ENCODE data around the gene TMEM234. TPM values are rescaled to one million over a fixed set of nuclear protein-coding genes. Genes with fewer than 3 reads are reported as not detected.
A peak's percentile ranks its signal among the peaks of the same experiment; 100 is the strongest.

Gene TMEM234
- total RNA-seq, 1 donor from 2014 or later: 22.5 TPM

DNA sequence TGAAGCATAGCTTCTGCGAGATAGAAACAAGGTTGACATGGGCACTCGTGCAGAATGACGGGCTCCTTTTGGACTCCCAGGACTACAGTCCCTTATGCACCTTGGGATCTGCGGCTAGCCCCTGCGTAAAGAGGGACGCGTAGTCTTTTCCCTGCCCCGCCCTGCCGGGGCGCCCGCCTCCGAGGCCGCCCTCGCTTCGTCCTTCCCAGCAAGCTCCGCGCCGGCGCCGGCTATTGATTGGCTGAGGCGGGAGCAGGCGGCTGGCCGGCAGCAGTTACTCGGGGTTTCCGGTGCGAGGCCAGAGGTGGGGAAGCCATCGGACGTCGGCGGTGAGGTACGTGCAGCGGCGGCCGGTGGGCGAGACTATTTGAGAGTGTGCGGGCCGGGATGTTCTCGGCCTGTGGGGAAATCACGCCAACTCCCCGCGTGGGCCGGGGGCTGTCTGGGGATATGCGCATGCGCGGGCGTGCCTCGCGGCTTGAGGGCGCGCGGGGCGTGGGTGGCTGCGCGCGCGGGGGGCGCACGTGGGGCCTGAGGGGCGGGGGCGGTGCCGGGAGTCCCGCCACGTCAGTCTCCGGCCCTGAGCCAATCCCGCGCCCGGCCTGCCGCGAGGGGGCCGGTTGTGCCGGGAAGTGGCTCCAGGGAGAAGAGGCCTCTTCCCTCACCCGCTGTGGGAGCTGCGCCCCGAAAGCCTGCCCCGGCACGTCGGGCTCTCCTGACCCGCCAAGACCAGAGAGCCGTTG is 42.5 kb downstream of the TMEM234 start, which contains the start of gene TXLNA:
Gene TXLNA (plus strand): TSS at position 233 of the 743 bp plus-strand sequence. CDS start 671 bp downstream, outside the sequence.
- TF ChIP-seq CTCF (conservative IDR thresholded peaks at IDR 0.05): no peak
- Mint-ChIP-seq H3K27ac (ENCODE audit: unreplicated experiment) (peak within 1 kb of the TSS; percentile 99), H3K4me1 (peaks cover 36% of the 10 kb centered on the region), H3K4me3 (peak within 1 kb of the TSS; percentile 98), H3K27me3 (ENCODE audit: low read depth) (no peaks in the 10 kb centered on the region), H3K9me3 (no peaks in the 10 kb centered on the region), H3K36me3 (ENCODE audit: low read depth) (peaks cover 21% of the 10 kb centered on the region)
- DNase-seq (ENCODE audit: low read depth, low spot score): peak; percentile 87

DNA sequence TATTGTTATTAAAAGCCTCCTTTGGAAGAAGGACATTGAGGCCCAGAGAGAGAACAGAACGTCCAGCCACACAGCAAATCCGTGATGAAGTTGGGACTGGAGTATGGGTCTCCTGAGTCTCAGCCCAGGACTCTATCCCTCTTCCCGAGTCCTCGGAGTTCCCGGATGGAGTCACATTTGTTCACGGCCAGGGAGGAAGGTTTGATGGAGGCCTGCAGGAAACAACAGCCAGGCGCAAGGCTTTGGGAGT is 43.0 kb downstream of the TMEM234 start:
- Mint-ChIP-seq H3K4me3 (peak overlapping the region; percentile 98), H3K9me3 (no peaks in the 10 kb centered on the region), H3K36me3 (ENCODE audit: low read depth) (peaks cover 18% of the 10 kb centered on the region), H3K27ac (ENCODE audit: unreplicated experiment) (peak overlapping the region; percentile 95), H3K27me3 (ENCODE audit: low read depth) (no peaks in the 10 kb centered on the region), H3K4me1 (peaks cover 33% of the 10 kb centered on the region)
- TF ChIP-seq CTCF (conservative IDR thresholded peaks at IDR 0.05): no peak
- DNase-seq (ENCODE audit: low read depth, low spot score): no peak

DNA sequence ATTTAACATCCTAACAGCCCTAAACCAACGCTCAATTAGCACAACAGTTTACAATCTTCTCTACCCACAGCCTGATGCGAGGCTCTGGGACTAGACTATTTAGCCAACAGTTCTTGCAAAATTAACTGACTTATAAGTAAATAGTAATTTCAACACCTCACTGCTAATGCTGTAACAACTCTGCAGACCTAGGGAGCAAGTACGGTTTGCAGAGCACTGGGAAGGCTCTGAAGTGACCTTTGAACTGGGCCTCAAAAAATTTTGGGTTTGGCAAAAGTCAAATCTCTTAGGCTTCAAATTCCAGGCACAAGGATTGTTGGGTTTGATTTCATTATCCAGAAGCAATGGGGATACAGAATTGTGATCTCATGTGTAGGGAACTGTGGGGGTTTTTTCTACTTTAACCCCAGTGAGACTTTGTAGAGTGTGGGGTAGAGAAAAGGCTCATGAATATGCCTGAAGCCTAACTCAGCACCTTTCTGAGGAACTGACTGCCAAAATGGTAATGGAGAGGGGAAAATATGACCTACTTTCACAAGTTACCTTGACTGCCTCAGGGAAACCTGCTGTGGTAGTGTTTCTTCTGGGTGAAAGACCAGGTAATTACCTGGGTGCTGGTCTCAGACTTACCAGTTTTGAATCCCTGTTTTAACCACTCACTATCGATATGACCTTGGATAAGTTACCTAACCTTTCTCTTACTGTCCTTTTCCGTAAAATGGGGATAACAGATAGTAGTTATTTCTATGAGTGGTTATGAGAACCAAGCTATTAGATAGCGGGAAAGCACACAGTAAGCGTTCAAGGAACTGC is 43.6 kb downstream of the TMEM234 start:
- Mint-ChIP-seq H3K36me3 (ENCODE audit: low read depth) (peaks cover 15% of the 10 kb centered on the region), H3K9me3 (no peaks in the 10 kb centered on the region), H3K4me3 (peak overlapping the region; percentile 98), H3K27me3 (ENCODE audit: low read depth) (no peaks in the 10 kb centered on the region), H3K27ac (ENCODE audit: unreplicated experiment) (no peak overlapping the region), H3K4me1 (peaks cover 29% of the 10 kb centered on the region)
- no peak for TF ChIP-seq CTCF (conservative IDR thresholded peaks at IDR 0.05)
- no peak for DNase-seq (ENCODE audit: low read depth, low spot score)

DNA sequence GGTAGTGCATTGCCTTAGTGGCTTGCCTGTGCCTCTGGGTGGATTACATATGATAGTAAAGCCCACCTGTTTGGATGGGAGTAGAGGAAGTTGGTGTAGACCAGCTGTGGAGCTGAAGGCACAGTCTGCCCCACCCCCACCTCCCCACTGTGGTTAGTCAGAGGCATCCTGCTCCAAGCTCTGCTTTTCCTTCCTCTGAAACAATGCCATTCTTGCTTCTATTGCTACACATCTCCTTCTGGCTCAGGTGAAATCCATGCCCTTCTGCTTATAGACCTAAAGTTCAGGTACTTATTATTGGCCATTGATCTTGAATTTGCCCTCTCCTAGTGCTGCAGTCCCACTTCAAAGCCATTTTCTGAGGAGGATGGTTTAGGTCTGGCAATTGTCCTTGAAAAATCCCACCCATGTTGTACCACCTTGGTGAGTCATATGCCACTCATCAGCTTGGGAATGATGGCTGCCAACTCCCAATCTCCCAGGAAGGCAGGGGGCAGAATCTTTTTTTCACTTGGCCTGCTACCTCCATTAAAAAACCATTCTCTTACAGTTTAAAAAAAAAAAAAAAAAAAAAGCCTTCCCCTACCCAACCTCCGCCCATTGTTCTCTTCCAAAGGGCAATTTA is 49.4 kb downstream of the TMEM234 start:
- Mint-ChIP-seq H3K4me3 (no peak overlapping the region), H3K27me3 (ENCODE audit: low read depth) (no peaks in the 10 kb centered on the region), H3K36me3 (ENCODE audit: low read depth) (peaks cover 14% of the 10 kb centered on the region), H3K4me1 (no peaks in the 10 kb centered on the region), H3K27ac (ENCODE audit: unreplicated experiment) (no peak overlapping the region), H3K9me3 (no peaks in the 10 kb centered on the region)
- DNase-seq (ENCODE audit: low read depth, low spot score): no peak
- no peak for TF ChIP-seq CTCF (conservative IDR thresholded peaks at IDR 0.05)

DNA sequence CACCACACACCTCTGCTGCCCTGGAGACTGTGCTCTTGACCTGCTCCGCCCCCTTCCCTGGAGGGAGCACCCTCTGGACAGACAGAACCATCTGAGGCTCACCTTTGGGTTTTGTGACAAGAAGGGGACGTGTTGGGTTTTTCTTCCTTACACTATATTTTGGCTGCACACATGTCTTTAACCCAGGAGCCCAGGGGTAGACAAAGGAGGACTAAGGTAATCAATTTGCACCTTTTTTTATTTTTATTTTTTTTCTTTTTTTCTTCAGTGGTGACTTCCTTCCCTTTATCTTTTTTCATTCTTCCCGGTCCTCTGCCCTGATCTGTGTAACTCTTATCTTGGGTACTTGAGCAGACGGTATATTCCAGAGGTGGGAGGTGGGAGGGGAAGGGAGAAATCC is 51.2 kb downstream of the TMEM234 start:
- Mint-ChIP-seq H3K4me3 (no peak overlapping the region), H3K9me3 (no peaks in the 10 kb centered on the region), H3K27me3 (ENCODE audit: low read depth) (no peaks in the 10 kb centered on the region), H3K27ac (ENCODE audit: unreplicated experiment) (no peak overlapping the region), H3K36me3 (ENCODE audit: low read depth) (peaks cover 13% of the 10 kb centered on the region), H3K4me1 (no peaks in the 10 kb centered on the region)
- no peak for TF ChIP-seq CTCF (conservative IDR thresholded peaks at IDR 0.05)
- no peak for DNase-seq (ENCODE audit: low read depth, low spot score)

Other genes starting within 250 kb of the TMEM234 start
- gene KHDRBS1, start 208.5 kb downstream of the TMEM234 start, total RNA-seq: 292 and 299 TPM in 2 replicates
- 34.8 and 36.0 TPM in 2 replicates for gene TMEM39B, start 149.4 kb downstream of the TMEM234 start, total RNA-seq
- 63.6 and 70.0 TPM in 2 replicates for gene KPNA6, start 114.3 kb downstream of the TMEM234 start, total RNA-seq
- 70.3 and 70.7 TPM in 2 replicates for gene TXLNA, start 42.7 kb downstream of the TMEM234 start, total RNA-seq
- 16.7 and 21.2 TPM in 2 replicates for gene CCDC28B, start 21.8 kb downstream of the TMEM234 start, total RNA-seq
- 7.3 and 7.8 TPM in 2 replicates for gene IQCC, start 16.7 kb downstream of the TMEM234 start, total RNA-seq
- gene DCDC2B, start 13.3 kb downstream of the TMEM234 start, total RNA-seq: not detected in 2 replicates
- 190 and 192 TPM in 2 replicates for gene EIF3I, start 54 bp upstream of the TMEM234 start, total RNA-seq
- gene FAM167B, start 24.9 kb upstream of the TMEM234 start, total RNA-seq: 0.66 and 1.5 TPM in 2 replicates
- gene LCK, start 28.9 kb upstream of the TMEM234 start, total RNA-seq: not detected in 2 replicates
- gene HDAC1, start 69.7 kb upstream of the TMEM234 start, total RNA-seq: 128 and 130 TPM in 2 replicates
- 943 and 952 TPM in 2 replicates for gene MARCKSL1, start 113.9 kb upstream of the TMEM234 start, total RNA-seq
- gene FAM229A, start 140.1 kb upstream of the TMEM234 start, total RNA-seq: 7.1 and 7.7 TPM in 2 replicates
- gene TSSK3, start 140.2 kb upstream of the TMEM234 start, total RNA-seq: 2.2 and 2.7 TPM in 2 replicates
- 38.6 and 41.5 TPM in 2 replicates for gene BSDC1, start 172.1 kb upstream of the TMEM234 start, total RNA-seq
- gene ZBTB8B, start 242.7 kb upstream of the TMEM234 start, total RNA-seq: 3.1 and 3.3 TPM in 2 replicates